ENCODE measurements around the gene EDIL3.

DNA sequence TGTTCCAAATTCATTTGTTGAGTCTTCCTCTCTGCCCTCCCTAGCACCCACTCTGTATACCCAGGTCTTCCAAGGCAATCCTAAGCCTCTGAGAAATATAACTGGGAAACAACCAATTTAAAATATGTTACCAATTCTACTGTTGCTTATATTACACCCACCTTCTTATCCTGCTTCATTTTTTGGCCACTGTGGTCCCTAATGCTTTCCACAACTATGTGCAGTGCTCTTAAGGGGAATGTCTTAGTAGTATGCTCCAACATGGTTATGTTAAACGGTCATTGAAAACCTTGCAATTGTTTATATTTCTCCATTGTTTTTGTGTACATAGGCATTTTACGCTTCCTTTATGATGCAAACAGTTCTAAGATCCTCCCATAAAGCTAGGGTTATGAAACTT is 390.9 kb downstream of the EDIL3 start:
- TF ChIP-seq POLR2A (IDR thresholded peaks at IDR 0.05) (no peak), POLR2AphosphoS5 (IDR thresholded peaks at IDR 0.05) (no peak), EP300 (IDR thresholded peaks at IDR 0.05; ENCODE audit: low read depth) (no peak)
- TF ChIP-seq, protein P1, sequence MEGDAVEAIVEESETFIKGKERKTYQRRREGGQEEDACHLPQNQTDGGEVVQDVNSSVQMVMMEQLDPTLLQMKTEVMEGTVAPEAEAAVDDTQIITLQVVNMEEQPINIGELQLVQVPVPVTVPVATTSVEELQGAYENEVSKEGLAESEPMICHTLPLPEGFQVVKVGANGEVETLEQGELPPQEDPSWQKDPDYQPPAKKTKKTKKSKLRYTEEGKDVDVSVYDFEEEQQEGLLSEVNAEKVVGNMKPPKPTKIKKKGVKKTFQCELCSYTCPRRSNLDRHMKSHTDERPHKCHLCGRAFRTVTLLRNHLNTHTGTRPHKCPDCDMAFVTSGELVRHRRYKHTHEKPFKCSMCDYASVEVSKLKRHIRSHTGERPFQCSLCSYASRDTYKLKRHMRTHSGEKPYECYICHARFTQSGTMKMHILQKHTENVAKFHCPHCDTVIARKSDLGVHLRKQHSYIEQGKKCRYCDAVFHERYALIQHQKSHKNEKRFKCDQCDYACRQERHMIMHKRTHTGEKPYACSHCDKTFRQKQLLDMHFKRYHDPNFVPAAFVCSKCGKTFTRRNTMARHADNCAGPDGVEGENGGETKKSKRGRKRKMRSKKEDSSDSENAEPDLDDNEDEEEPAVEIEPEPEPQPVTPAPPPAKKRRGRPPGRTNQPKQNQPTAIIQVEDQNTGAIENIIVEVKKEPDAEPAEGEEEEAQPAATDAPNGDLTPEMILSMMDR (IDR thresholded peaks at IDR 0.05), result no peak
